ENCODE data around the gene SORBS1.

GRCh38 chr10:95408148-95408960 is 152.8 kb downstream of the SORBS1 start:
- no peak for TF ChIP-seq CTCF (conservative IDR thresholded peaks at IDR 0.05; ENCODE audit: low read depth, low read length)
- TF ChIP-seq EZH2 (IDR thresholded peaks at IDR 0.05; ENCODE audit: low read length, unreplicated experiment), result no peak
- no peak for TF ChIP-seq EZH2phosphoT487 (IDR thresholded peaks at IDR 0.05; ENCODE audit: borderline replicate concordance, low read length)
